Forelimb muscle (tissue), 1 donor: ENCODE results near the gene S1PR5. TPM values are rescaled to one million over a fixed set of nuclear protein-coding genes. Genes with fewer than 3 reads are reported as not detected.

Experiments
- DNase-seq: peaks from one replicate; pipeline ENCODE4 v3.0.0-alpha.2; 2013; ENCODE audit warnings: low read depth
- polyA plus RNA-seq: library from polyadenylated mRNA; unstranded; fragments of 120-200 nt; gene quantifications from one replicate; pipeline ENCODE4 v1.2.1, GENCODE V29; 2013; ENCODE audit not compliant: insufficient read length

The S1PR5 gene
- polyA plus RNA-seq, 1 donor = 1.1 TPM

DNA sequence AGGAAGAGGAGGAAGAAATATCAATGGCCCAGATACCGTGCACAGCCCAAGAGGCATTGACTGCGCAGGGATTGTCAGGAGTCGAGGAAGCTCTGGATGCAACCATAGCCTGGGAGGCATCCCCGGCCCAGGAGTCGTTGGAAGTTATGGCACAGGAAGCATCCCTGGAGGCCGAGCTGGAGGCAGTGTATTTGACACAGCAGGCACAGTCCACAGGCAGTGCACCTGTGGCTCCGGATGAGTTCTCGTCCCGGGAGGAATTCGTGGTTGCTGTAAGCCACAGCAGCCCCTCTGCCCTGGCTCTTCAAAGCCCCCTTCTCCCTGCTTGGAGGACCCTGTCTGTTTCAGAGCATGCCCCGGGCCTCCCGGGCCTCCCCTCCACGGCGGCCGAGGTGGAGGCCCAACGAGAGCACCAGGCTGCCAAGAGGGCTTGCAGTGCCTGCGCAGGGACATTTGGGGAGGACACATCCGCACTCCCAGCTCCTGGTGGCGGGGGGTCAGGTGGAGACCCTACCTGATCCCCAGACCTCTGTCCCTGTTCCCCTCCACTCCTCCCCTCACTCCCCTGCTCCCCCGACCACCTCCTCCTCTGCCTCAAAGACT, 50.0 kb downstream of the S1PR5 start:
- no peak for DNase-seq

DNA sequence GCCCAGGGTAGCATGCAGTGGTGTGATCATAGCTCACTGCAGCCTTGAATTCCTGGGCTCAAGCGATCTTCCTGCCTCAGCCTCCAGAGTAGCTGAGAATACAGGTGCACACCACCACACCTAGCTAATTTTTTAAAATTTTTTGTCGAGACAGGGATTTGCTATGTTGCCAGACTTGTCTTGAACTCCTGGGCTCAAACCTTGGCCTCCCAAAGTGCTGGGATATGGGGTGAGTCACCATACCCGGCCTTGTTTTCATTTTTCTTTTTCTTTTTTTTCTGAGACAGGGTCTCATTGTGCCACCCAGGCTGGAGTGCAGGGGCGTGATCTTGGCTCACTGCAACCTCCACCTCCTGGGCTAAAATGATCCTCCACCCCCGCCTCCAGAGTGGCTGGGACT, 52.8 kb downstream of the S1PR5 start:
- no peak for DNase-seq

Other genes starting within 250 kb of the S1PR5 start
- gene ICAM1, start 246.3 kb downstream of the S1PR5 start, polyA plus RNA-seq = 6.3 TPM
- gene ICAM4, start 230.5 kb downstream of the S1PR5 start, polyA plus RNA-seq = 0.25 TPM
- gene ICAM5, start 227.5 kb downstream of the S1PR5 start, polyA plus RNA-seq = 0.18 TPM
- 3.4 TPM for gene ZGLP1, start 207.6 kb downstream of the S1PR5 start, polyA plus RNA-seq
- 20.0 TPM for gene FDX2, start 201.4 kb downstream of the S1PR5 start, polyA plus RNA-seq
- gene RAVER1, start 183.9 kb downstream of the S1PR5 start, polyA plus RNA-seq = 10.9 TPM
- gene ICAM3, start 177.8 kb downstream of the S1PR5 start, polyA plus RNA-seq = 4.9 TPM
- gene TYK2, start 136.9 kb downstream of the S1PR5 start, polyA plus RNA-seq = 74.5 TPM
- 133 TPM for gene CDC37, start 113.9 kb downstream of the S1PR5 start, polyA plus RNA-seq
- gene PDE4A, start 96.9 kb downstream of the S1PR5 start, polyA plus RNA-seq = 3.3 TPM
- 66.1 TPM for gene KEAP1, start 14.1 kb downstream of the S1PR5 start, polyA plus RNA-seq
- gene ATG4D, start 26.5 kb upstream of the S1PR5 start, polyA plus RNA-seq = 22.7 TPM
- gene KRI1, start 48.6 kb upstream of the S1PR5 start, polyA plus RNA-seq = 22.0 TPM
- gene CDKN2D, start 51.5 kb upstream of the S1PR5 start, polyA plus RNA-seq = 15.1 TPM
- not detected for gene AP1M2, start 69.9 kb upstream of the S1PR5 start, polyA plus RNA-seq
- gene SLC44A2, start 108.1 kb upstream of the S1PR5 start, polyA plus RNA-seq = 132 TPM
- 147 TPM for gene ILF3, start 136.9 kb upstream of the S1PR5 start, polyA plus RNA-seq
- gene QTRT1, start 184.0 kb upstream of the S1PR5 start, polyA plus RNA-seq = 31.7 TPM
- gene DNM2, start 200.6 kb upstream of the S1PR5 start, polyA plus RNA-seq = 75.8 TPM